GM12878 (cell line): ENCODE measurements around the gene EXOC7. TPM values are rescaled to one million over a fixed set of nuclear protein-coding genes. Genes with fewer than 3 reads are reported as not detected.
A peak's percentile ranks its signal among the peaks of the same experiment; 100 is the strongest.

Source experiments
- ATAC-seq: fragments of 200-7000 bp; cut with Tn5 transposase; 3 replicates; pipeline ENCODE4 v1.9.1; 2020; ENCODE audit warnings: mild to moderate bottlenecking, moderate library complexity
- BruUV-seq: library from RNA; stranded (reverse); fragments of 400-500 nt; replicated peaks from 2 replicates; lab custom pipeline; 2021; lab: Mats Ljungman, UMichigan
- CTCF ChIA-PET: fragments of 300-600 bp; sonication (Branson Sonifier 250); formaldehyde crosslinking; extraction: SDS; loops from one replicate; lab custom pipeline; 2021; ENCODE audit warnings: inconsistent platforms; lab: Yijun Ruan, JAX
- POLR2A ChIA-PET: fragments of 350-600 bp; formaldehyde crosslinking; extraction: SDS; loops from one replicate; lab custom pipeline; 2021; ENCODE audit warnings: inconsistent platforms; lab: Charles Lee
- RAD21 ChIA-PET: fragments of 300-600 bp; sonication (Branson Sonifier 250); formaldehyde crosslinking; loops from one replicate; lab custom pipeline; 2023; ENCODE audit warnings: antibody characterized with exemption; ENCODE audit not compliant: unreplicated experiment; lab: Charles Lee
- SMC1A ChIA-PET: fragments of 300-600 bp; sonication (Branson Sonifier 250); formaldehyde crosslinking; loops from one replicate; lab custom pipeline; 2023; ENCODE audit not compliant: unreplicated experiment, uncharacterized antibody; lab: Charles Lee
- DNase-seq: peaks from one replicate; pipeline ENCODE4 v3.0.0-alpha.2; 2011; ENCODE audit warnings: low read depth, low spot score
- FAIRE-seq: peaks from 3 replicates; lab custom pipeline; 2011; peaks lifted over from hg19 to GRCh38; lab: Jason Lieb, UNC
- H2AFZ ChIP-seq: 2 replicates; pipeline ENCODE4 v1.6.0; 2011; ENCODE audit warnings: low read depth, low read length, control low read depth; ENCODE audit not compliant: control insufficient read depth
- H3K27ac ChIP-seq: 2 replicates; pipeline ENCODE4 v1.5.1; 2011; ENCODE audit warnings: control low read depth; ENCODE audit not compliant: control insufficient read depth, insufficient read depth
- H3K27me3 ChIP-seq, 2 experiments: replicated peaks in 1 of 2; 2 replicates each; pipeline versions ENCODE4 v1.6.0 to v1.6.1; 2011; ENCODE audit warnings: low read length in 1 of 2; ENCODE audit not compliant: control insufficient read depth in 2 of 2, insufficient read depth in 2 of 2
- H3K36me3 ChIP-seq, 2 experiments: 2 replicates each; pipeline ENCODE4 v1.5.1; 2011; ENCODE audit warnings: low read length in 1 of 2; ENCODE audit not compliant: control insufficient read depth in 2 of 2, insufficient read depth in 2 of 2
- H3K4me1 ChIP-seq: 2 replicates; pipeline ENCODE4 v1.6.1; 2011; ENCODE audit warnings: mild to moderate bottlenecking, low read length, moderate library complexity, mixed read lengths; ENCODE audit not compliant: control insufficient read depth, insufficient read depth
- H3K4me2 ChIP-seq: 2 replicates; pipeline ENCODE4 v1.6.0; 2011; ENCODE audit warnings: control low read depth; ENCODE audit not compliant: control insufficient read depth, insufficient read depth
- H3K4me3 ChIP-seq: fragments of 200-600 bp; sonication (generic); 2 replicates; pipeline ENCODE4 v1.5.1; 2016
- H3K79me2 ChIP-seq: 2 replicates; pipeline ENCODE4 v1.6.0; 2011; ENCODE audit warnings: low read length; ENCODE audit not compliant: control insufficient read depth, insufficient read depth
- H3K9ac ChIP-seq: 2 replicates; pipeline ENCODE4 v1.8.0; 2011; ENCODE audit warnings: low read length, control low read depth, mixed read lengths; ENCODE audit not compliant: control insufficient read depth, insufficient read depth
- H3K9me3 ChIP-seq: replicated peaks from 3 replicates; pipeline ENCODE4 v1.5.1; 2011; ENCODE audit warnings: mild to moderate bottlenecking, low read length; ENCODE audit not compliant: control insufficient read depth, insufficient read depth
- H4K20me1 ChIP-seq: 2 replicates; pipeline ENCODE4 v1.6.0; 2011; ENCODE audit not compliant: control insufficient read depth, insufficient read depth
- ETV6 ChIP-seq, 2 experiments: fragments of 450-650 bp in 1 of 2; IDR thresholded peaks in 1 of 2; conservative IDR thresholded peaks in 1 of 2; 2 replicates each; pipeline ENCODE4 v1.6.1; 2014; ENCODE audit warnings: antibody characterized with exemption in 1 of 2, borderline replicate concordance in 1 of 2, low read depth in 1 of 2, mild to moderate bottlenecking in 1 of 2, moderate library complexity in 1 of 2
- WGBS: methylation state at CpG from one replicate; pipeline ENCODE4 v1.1.6; 2016; ENCODE audit warnings: low lambda C conversion rate; ENCODE audit not compliant: insufficient replicate concordance, insufficient coverage; ENCODE audit errors: missing lambda C conversion rate; 5-methylcytosine and 5-hydroxymethylcytosine counted together
- in situ Hi-C: fragments of 300-500 bp; cut with MboI; formaldehyde crosslinking; loops from 9 replicates; pipeline ENCODE4 v1.14.3; 2018; ENCODE audit warnings: mixed read lengths
- intact Hi-C: fragments of 100-400 bp; cut with micrococcal nuclease; formaldehyde crosslinking; loops from one replicate; pipeline ENCODE4 v1.14.2; 2022; ENCODE audit not compliant: unreplicated experiment
- polyA plus RNA-seq, 11 experiments: library from polyadenylated mRNA; depleted of rRNA in 4 of 11; unstranded in 6 of 11; stranded (reverse) in 5 of 11; fragments of >200 nt; fragmentation: Nextera tagmentation in 4 of 11; fragmentation: Illumina TruSeq in 1 of 11; extraction: Ambion mirVana in 4 of 11; extraction: Trizol in 1 of 11; gene quantifications; 1 replicate in 1 of 11; 2 replicates in 10 of 11; pipeline versions ENCODE4 v1.2.1 to v1.2.3, GENCODE V29; 2011 to 2016; ENCODE audit warnings: inconsistent platforms in 2 of 11, missing spikeins in 2 of 11, low read depth in 1 of 11
- total RNA-seq, 4 experiments: library from RNA; depleted of rRNA in 3 of 4; stranded (reverse); fragments of >200 nt in 3 of 4; fragmentation: Illumina TruSeq in 1 of 4; extraction: Trizol in 1 of 4; gene quantifications; 2 replicates each; pipeline versions ENCODE4 v1.2.1 to v1.2.3, GENCODE V29; 2013 to 2021
- TF ChIP-seq, protein P1 (sequence below), 3 experiments: IDR thresholded peaks in 2 of 3; conservative IDR thresholded peaks in 1 of 3; 2 replicates each; pipeline ENCODE4 v1.5.1; 2011; ENCODE audit warnings: low read depth in 3 of 3, low read length in 3 of 3, mild to moderate bottlenecking in 3 of 3, control low read depth in 2 of 3, moderate library complexity in 2 of 3, inconsistent platforms in 1 of 3, mixed read lengths in 1 of 3; ENCODE audit not compliant: control insufficient read depth in 2 of 3, insufficient read depth in 1 of 3; ENCODE audit errors: extremely low read depth in 1 of 3

EXOC7 gene
- total and polyA plus RNA-seq, 10 of the 15 experiments (the other 5 are each of a cell fraction or from before 2014, with no cell fraction given), result 18.8 to 71.3 (median 48.2) TPM

DNA sequence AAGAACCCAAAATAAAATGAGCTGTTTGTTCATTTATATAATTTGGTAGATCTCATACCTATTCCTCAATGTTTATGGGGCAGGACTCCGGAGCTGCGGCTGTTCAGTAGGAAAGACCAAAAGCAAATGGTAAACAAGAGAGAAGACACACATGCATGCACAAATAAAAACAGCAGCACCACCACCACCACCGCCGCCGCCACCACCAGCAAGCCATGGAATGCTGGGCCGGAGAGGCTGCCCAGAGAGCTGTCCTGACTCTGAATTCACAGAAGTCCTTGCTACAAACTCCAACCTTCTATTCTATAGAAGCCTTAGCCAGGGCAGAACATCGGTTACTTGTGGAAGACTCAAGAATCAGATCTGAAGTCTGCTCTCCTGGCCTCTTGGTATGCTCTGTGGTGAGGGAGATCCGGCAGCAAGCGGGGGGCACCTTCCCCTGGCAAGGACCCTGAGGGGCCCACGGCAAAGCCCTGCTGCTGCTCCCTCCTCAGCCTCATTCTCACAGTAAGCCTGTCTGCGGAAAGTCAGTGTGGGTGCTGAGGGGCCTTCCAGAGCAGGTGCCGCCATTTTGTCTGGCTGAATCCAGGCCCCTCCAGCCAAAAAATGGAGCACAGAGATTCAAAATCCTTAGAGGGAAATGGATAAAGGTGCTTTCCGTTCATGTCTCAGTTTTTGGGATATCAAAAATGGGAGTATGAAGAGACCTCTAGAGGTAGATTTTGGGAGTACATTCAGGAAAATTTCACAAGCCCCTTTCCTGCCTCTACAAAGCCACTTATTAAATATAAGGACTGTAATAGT, 43.8 kb upstream of the EXOC7 start:
- Histone ChIP-seq H3K79me2 (no peaks in the 10 kb centered on the region), H3K9ac (no peak overlapping the region), H3K27ac (no peak overlapping the region), H4K20me1 (no peaks in the 10 kb centered on the region), H3K4me1 (peaks cover 21% of the 10 kb centered on the region), H3K27me3 (no peaks in the 10 kb centered on the region)
- FAIRE-seq, result no peak
- intact Hi-C loops, result no loop called here
- DNase-seq, result no peak
- ChIA-PET POLR2A (no interaction called here), SMC1A (interaction anchor here (1.5 to 2.7 kb wide), 2 partner anchors 21 to 33 kb away, joined by 4 to 13 read pairs; no protein-coding TSS in a partner anchor), CTCF (interaction anchor here (1.8 kb wide), 1 partner anchor 23 kb away, joined by 6 read pairs; no protein-coding TSS in a partner anchor), RAD21 (no interaction called here)
- ATAC-seq, result no peak
- TF ChIP-seq, protein P1, sequence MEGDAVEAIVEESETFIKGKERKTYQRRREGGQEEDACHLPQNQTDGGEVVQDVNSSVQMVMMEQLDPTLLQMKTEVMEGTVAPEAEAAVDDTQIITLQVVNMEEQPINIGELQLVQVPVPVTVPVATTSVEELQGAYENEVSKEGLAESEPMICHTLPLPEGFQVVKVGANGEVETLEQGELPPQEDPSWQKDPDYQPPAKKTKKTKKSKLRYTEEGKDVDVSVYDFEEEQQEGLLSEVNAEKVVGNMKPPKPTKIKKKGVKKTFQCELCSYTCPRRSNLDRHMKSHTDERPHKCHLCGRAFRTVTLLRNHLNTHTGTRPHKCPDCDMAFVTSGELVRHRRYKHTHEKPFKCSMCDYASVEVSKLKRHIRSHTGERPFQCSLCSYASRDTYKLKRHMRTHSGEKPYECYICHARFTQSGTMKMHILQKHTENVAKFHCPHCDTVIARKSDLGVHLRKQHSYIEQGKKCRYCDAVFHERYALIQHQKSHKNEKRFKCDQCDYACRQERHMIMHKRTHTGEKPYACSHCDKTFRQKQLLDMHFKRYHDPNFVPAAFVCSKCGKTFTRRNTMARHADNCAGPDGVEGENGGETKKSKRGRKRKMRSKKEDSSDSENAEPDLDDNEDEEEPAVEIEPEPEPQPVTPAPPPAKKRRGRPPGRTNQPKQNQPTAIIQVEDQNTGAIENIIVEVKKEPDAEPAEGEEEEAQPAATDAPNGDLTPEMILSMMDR (IDR thresholded peaks at IDR 0.05 in 2 of 3, conservative IDR thresholded peaks at IDR 0.05 in 1 of 3; ENCODE audit: control insufficient read depth in 2 of 3, extremely low read depth in 1 of 3, insufficient read depth in 1 of 3, low read depth in 3 of 3, low read length in 3 of 3), result peak; percentile 22 to 41 (median 26); a peak in 3 of 6 replicates
- no peak for TF ChIP-seq ETV6 (conservative IDR thresholded peaks at IDR 0.05 in 1 of 2, IDR thresholded peaks at IDR 0.05 in 1 of 2; ENCODE audit: borderline replicate concordance in 1 of 2, low read depth in 1 of 2)
- TF ChIP-seq, all 136 proteins: peak for 1
- WGBS, result 86% methylated on average over 13 of the region's 13 CpGs
- Histone ChIP-seq H3K4me2 (no peak overlapping the region), H2AFZ (no peak overlapping the region), H3K36me3 (no peaks in the 10 kb centered on the region), H3K4me3 (no peak overlapping the region), H3K9me3 (no peaks in the 10 kb centered on the region)
- in situ Hi-C loops, result no loop called here
- no TSS peak for BruUV-seq
